T-helper 2 cell treated with Interferon-gamma antibody and Interleukin-4, amounts not matched to agents 5 μg/mL and 100 μg/mL, for 36 hours (primary cell): ENCODE data around the gene INPP4A.

ENCODE experiments used
- DNase-seq: peaks from one replicate; pipeline ENCODE4 v3.0.0; 2021; ENCODE audit warnings: low spot score
- H3K27ac Mint-ChIP-seq: one replicate; pipeline ENCODE4 v1.8.0; 2021; ENCODE audit warnings: mild to moderate bottlenecking, mixed read lengths
- H3K27me3 Mint-ChIP-seq: one replicate; pipeline ENCODE4 v1.8.0; 2021; ENCODE audit warnings: low read depth, mixed read lengths
- H3K36me3 Mint-ChIP-seq: one replicate; pipeline ENCODE4 v1.8.0; 2021; ENCODE audit warnings: low read depth, mixed read lengths
- H3K4me1 Mint-ChIP-seq: one replicate; pipeline ENCODE4 v1.8.0; 2021; ENCODE audit warnings: low read depth, mixed read lengths
- H3K4me3 Mint-ChIP-seq: one replicate; pipeline ENCODE4 v1.8.0; 2022; ENCODE audit warnings: mild to moderate bottlenecking, moderate library complexity, mixed read lengths
- H3K9me3 Mint-ChIP-seq: one replicate; pipeline ENCODE4 v1.8.0; 2021; ENCODE audit warnings: mixed read lengths

Gene INPP4A

GRCh38 chr2:98489971-98490962 is 45.6 kb downstream of the INPP4A start:
- no peak for DNase-seq
- no peak overlapping the region for H3K4me3 Mint-ChIP-seq
- H3K36me3 Mint-ChIP-seq, result peaks cover 53% of the 10 kb centered on the region
- H3K27me3 Mint-ChIP-seq, result no peaks in the 10 kb centered on the region
- peak overlapping the region; percentile 36 for H3K27ac Mint-ChIP-seq
- H3K4me1 Mint-ChIP-seq, result peaks cover 48% of the 10 kb centered on the region
- H3K9me3 Mint-ChIP-seq, result peaks cover 14% of the 10 kb centered on the region

DNA sequence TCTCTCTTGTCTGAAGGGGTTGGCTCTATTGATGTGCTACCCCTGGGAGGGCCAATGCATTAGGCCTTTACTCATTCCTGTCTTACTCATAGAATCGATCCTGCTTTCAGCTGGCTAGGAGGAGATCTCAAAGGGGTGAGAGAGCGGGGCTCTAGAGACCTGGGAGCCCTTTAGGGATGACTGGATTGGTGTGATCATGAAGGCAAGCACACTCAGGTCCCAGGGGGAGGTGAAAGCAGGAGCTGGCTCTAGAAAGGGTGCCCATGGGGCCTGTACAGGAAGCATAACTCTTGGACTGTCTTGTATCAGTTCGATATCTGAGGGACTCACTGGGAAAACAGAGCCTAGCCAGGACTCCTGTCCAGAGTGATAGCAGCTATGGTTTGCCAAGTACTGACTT is 47.8 kb downstream of the INPP4A start:
- H3K9me3 Mint-ChIP-seq, result peaks cover 35% of the 10 kb centered on the region
- no peak for DNase-seq
- peaks cover 66% of the 10 kb centered on the region for H3K36me3 Mint-ChIP-seq
- peaks cover 29% of the 10 kb centered on the region for H3K4me1 Mint-ChIP-seq
- no peak overlapping the region for H3K27ac Mint-ChIP-seq
- no peak overlapping the region for H3K4me3 Mint-ChIP-seq
- H3K27me3 Mint-ChIP-seq, result no peaks in the 10 kb centered on the region

DNA sequence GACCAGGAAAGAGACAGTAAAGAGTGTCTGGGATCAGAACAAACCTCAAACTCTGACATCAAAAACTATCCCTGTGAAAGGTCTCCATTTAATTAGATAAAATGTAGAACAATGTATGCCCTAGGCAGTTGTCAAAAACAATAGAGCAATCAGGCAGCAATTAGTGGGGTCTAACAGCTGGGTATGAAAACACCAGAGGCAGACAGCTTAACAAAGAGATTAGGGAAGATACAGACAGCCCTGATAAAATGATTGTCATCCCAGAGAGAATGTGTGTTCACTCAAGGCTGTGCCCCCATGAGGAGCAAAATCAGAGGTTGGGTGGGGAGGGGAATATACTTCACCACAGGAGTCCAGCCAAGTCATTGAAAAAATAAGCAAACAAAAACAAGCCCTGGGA is 50.0 kb downstream of the INPP4A start:
- peaks cover 45% of the 10 kb centered on the region for H3K9me3 Mint-ChIP-seq
- H3K4me1 Mint-ChIP-seq, result peaks cover 13% of the 10 kb centered on the region
- no peak overlapping the region for H3K27ac Mint-ChIP-seq
- no peak for DNase-seq
- no peak overlapping the region for H3K4me3 Mint-ChIP-seq
- H3K36me3 Mint-ChIP-seq, result peaks cover 83% of the 10 kb centered on the region
- no peaks in the 10 kb centered on the region for H3K27me3 Mint-ChIP-seq

GRCh38 chr2:98496750-98497493 is 52.3 kb downstream of the INPP4A start:
- DNase-seq, result no peak
- no peak overlapping the region for H3K4me3 Mint-ChIP-seq
- peaks cover 45% of the 10 kb centered on the region for H3K9me3 Mint-ChIP-seq
- H3K36me3 Mint-ChIP-seq, result peaks cover 83% of the 10 kb centered on the region
- no peaks in the 10 kb centered on the region for H3K27me3 Mint-ChIP-seq
- H3K4me1 Mint-ChIP-seq, result peaks cover 8% of the 10 kb centered on the region
- no peak overlapping the region for H3K27ac Mint-ChIP-seq

- no peak overlapping the region for H3K4me3 Mint-ChIP-seq
- H3K36me3 Mint-ChIP-seq, result peaks cover 71% of the 10 kb centered on the region
- H3K27me3 Mint-ChIP-seq, result no peaks in the 10 kb centered on the region
- no peak for DNase-seq
- H3K27ac Mint-ChIP-seq, result no peak overlapping the region
- H3K9me3 Mint-ChIP-seq, result peaks cover 45% of the 10 kb centered on the region
- peaks cover 15% of the 10 kb centered on the region for H3K4me1 Mint-ChIP-seq
These were observed 54.2 kb downstream of the INPP4A start for GRCh38 chr2:98498703-98499440.

DNA sequence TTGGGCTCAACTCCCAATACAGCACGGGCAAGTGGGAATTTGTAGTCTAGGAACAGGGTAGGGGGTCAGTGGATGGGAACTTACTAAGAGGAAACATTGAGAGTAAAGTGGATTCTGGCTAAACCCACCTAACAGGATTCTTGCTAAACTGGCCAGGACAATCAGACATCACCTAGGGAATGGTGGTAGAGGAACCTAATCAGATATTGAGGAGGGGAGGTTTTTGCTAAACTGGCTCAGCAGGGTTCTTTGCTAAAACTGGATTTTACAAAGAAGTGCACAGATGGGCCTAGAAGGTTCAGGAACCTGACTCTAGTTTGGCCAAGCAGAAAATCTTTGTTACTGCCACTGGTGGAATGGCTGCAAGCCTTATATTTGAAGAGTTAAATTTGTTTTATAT is 55.9 kb downstream of the INPP4A start:
- no peak for DNase-seq
- Mint-ChIP-seq H3K9me3 (peaks cover 29% of the 10 kb centered on the region), H3K4me1 (peaks cover 32% of the 10 kb centered on the region), H3K4me3 (no peak overlapping the region), H3K27ac (no peak overlapping the region), H3K27me3 (no peaks in the 10 kb centered on the region), H3K36me3 (peaks cover 61% of the 10 kb centered on the region)

DNA sequence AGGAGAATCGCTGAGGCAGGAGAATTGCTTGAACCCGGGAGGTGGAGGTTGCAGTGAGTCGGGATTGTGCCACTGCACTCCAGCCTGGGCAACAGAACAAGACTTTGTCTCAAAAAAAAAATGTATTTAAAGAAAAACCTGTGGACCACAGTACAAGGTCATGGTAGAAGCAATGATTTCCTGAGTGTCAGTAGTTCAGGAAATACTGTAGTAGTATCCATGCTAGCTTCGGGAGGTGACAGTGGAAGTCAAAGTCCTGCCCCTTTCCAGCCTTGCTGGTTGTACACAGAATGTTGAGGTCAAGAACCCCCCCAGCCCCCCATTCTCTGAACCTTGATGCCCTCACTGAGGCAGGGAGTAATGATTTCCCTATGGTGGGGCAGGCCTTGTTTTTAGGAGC is 56.6 kb downstream of the INPP4A start:
- Mint-ChIP-seq H3K4me3 (no peak overlapping the region), H3K4me1 (peaks cover 38% of the 10 kb centered on the region), H3K27ac (no peak overlapping the region), H3K27me3 (no peaks in the 10 kb centered on the region), H3K36me3 (peaks cover 61% of the 10 kb centered on the region), H3K9me3 (peaks cover 23% of the 10 kb centered on the region)
- DNase-seq, result no peak

- Mint-ChIP-seq H3K9me3 (peaks cover 17% of the 10 kb centered on the region), H3K4me3 (no peak overlapping the region), H3K27ac (no peak overlapping the region), H3K4me1 (peaks cover 42% of the 10 kb centered on the region), H3K36me3 (peaks cover 60% of the 10 kb centered on the region), H3K27me3 (no peaks in the 10 kb centered on the region)
- no peak for DNase-seq
These were observed 57.2 kb downstream of the INPP4A start for GRCh38 chr2:98501876-98502275.

DNA sequence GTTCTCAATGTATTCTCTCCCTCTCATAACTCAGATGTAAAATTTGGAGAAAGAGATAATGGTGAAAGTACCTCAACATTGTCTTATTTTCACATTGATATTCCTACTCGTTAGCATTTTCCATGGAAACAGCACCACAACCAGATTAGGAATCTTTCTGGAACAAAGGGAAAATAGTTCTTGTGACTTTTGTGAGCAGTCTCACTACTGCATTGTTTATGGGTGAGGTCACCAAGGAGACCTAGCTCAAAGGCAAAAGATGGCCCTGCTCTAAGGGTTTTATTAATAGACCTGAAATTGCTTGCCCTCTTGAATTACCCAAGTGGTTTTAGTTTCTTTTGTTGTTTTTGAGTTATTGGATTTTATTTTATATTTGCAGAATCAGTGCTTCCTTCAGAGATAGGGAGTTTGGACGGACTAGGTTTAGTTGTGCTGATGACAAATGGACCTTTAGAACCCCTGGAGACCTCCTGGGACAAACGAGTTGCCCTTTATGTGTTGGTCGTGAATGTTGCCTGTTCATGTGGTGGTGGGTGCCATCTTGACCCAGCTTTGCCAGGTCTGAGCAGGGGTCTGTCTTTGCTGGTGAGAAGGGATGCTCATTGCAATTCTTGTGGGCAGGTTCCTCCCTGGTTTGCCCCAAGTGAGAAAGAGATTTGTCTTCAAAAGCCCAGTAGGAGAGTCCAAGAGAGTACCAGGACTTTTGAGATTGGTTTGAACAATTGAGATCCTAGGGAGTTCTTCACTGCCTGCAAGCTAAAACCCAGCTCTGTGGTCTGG is 58.1 kb downstream of the INPP4A start:
- Mint-ChIP-seq H3K27ac (no peak overlapping the region), H3K4me3 (no peak overlapping the region), H3K36me3 (peaks cover 55% of the 10 kb centered on the region), H3K27me3 (no peaks in the 10 kb centered on the region), H3K9me3 (peaks cover 8% of the 10 kb centered on the region), H3K4me1 (peaks cover 47% of the 10 kb centered on the region)
- no peak for DNase-seq

DNA sequence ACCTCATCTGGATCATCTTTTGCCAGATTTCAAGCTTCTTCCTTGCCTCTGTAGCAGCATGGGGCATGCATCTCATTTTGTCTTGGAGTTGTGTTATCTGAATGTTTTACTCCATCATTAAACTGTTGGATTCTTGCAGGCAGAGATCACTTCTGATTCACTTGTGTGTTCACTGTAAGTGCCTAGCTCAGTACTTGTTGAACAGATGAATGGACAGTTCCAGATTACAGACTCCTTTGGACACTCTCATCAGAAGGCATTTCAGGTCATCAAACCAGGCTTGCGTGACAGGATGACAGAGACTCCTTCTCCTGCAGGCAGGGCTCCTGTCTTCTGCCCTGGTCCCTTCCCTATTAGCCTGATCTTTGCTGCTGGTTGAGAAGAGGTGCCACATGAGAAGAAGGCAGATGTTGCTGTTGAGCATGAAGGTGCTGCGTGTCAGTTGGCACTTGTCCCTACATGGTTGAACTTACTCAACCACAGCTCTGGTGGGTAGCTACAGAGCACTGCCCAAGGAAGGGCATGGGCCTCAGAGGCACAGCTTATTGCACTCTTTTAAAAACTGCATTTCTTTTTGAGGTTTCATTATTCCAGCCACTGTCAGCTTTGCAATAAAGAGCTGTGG is 58.9 kb downstream of the INPP4A start:
- Mint-ChIP-seq H3K27ac (no peak overlapping the region), H3K4me3 (no peak overlapping the region), H3K9me3 (no peaks in the 10 kb centered on the region), H3K4me1 (peaks cover 55% of the 10 kb centered on the region), H3K36me3 (peaks cover 50% of the 10 kb centered on the region), H3K27me3 (no peaks in the 10 kb centered on the region)
- DNase-seq, result no peak

- Mint-ChIP-seq H3K27ac (peak overlapping the region; percentile 21), H3K36me3 (peaks cover 44% of the 10 kb centered on the region), H3K27me3 (no peaks in the 10 kb centered on the region), H3K4me1 (peaks cover 60% of the 10 kb centered on the region), H3K4me3 (no peak overlapping the region), H3K9me3 (no peaks in the 10 kb centered on the region)
- DNase-seq, result no peak
These were observed 59.9 kb downstream of the INPP4A start for GRCh38 chr2:98504381-98505109.

GRCh38 chr2:98505311-98505808 is 60.7 kb downstream of the INPP4A start:
- Mint-ChIP-seq H3K27ac (no peak overlapping the region), H3K36me3 (peaks cover 41% of the 10 kb centered on the region), H3K4me1 (peaks cover 62% of the 10 kb centered on the region), H3K4me3 (no peak overlapping the region), H3K9me3 (no peaks in the 10 kb centered on the region), H3K27me3 (no peaks in the 10 kb centered on the region)
- no peak for DNase-seq
